GM21526 (cell line): ENCODE results near the gene UBE2E2.
"Not testable (repeated sequence)": the region's sequence is repeated elsewhere in the genome, so short reads cannot be mapped to it uniquely, and the experiment has no call there.

Experiments
- ATAC-seq: cut with Tn5 transposase; IDR thresholded peaks from one replicate; pipeline ENCODE4 v1.9.1; 2021; ENCODE audit warnings: moderate library complexity; ENCODE audit not compliant: unreplicated experiment, low FRiP score

The UBE2E2 gene

DNA sequence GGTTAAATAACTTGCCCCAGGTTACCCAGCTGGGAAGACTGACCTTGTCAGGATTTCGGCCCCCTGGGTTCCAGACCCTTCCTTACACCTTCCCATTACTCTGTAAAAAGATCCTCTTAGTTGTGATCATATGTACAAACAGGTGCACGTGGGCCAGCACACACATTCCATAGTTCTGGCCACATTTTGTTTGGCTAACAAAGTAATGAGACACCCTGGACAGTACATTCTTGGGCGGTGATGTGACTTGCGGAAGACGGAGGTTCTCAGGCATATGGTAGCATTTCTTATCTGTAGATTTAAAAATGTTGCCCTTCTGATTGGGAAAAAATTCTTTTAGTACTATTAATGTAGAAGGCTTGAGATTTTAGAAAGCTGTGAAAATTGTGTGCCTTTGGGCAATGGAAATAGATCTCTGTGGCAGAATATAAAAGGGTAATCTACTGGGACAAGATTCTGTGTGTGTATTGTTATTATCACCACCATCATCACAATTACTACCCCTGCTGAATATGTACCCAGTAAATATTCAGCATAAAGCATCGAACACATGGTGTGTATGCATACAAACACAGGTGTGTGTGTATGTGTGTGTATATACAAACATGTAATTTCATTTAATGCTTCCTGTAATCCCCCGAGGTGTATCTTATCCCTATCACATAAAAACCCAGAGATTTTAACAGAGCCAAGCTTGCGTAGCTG lies 397.2 kb downstream of the UBE2E2 start:
- no peak for ATAC-seq

DNA sequence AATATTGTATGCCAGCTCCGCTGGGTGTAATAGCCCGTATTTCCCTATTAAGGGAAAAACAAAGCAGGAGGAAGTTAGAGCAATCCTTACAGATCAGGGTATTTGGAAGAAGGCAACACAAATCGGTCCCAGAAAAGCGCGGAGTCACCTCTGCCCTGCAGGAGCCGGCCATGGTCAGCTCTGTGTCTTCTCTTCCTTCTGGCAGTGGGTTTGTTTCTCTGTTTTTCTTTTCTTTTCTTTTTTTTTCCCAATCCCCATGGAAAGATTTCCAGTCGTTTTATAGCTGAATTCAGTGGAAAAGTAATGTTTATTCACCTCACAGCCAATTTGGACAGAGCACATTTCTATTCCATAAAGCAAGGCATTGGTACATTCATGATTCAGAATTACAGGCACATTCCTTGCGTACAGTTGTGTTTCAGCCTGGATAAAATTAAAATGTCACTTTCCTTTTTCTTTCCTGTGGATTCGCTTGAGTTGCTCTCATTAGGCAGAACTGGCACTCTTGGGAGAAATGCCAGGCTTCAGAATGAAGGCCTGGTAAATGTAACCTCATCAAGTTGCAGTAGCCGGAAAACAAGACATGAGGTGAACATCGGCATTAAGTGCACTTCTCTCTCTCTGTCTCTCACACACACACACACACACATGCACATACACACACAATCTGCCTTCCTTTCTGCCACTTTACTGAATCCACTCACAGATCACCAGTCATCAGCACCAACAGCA lies 398.1 kb downstream of the UBE2E2 start:
- ATAC-seq, result no peak

DNA sequence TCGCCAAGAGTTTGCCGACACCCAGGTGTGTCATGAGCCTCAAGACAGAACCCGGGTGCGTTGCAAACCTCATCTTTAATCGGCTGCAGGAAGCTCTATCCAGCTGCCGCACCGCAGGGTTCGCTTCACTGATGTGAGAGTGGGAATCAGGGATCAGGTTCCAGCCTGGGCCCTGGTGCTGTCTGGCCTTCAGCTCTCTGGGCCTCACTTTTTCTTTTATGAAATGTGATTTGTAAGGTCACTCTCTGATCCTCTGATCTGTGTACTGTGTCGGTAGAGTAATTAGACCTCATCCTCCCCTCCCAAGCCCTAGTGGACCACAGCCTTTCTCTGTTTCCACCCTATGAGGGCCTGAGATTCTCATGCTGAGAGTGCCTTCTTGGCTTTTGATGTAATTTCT lies 399.8 kb downstream of the UBE2E2 start:
- no peak for ATAC-seq

DNA sequence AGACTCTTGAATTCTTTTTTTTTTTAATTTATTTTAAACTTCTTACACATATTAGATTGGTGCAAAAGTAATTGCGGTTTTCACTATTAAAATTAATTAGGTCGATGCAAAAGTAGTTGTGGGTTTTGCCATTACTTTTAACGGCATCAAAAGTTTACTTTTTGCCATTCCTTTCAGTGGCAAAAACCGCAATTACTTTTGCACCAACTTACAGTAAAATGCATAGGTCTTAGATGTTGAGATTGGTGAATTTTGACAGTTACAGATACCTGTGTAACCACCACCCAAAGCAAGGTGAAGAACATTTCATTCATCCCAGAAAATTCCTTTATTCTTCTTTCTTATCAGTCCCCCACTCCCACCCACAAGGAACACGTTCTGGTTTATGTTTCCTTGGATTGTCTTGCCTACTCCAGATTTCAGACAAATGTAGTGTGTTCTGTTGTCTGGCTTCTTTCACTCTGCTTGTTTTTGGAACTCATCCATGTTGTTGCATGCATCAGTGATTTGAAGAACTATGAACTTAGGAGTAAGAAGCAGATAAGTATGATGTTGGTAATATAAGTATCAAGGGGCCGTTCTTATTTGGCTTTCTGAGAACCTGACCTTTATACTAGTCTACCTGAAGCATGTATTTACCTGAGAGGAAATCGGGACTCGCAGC lies 404.2 kb downstream of the UBE2E2 start:
- no peak for ATAC-seq

DNA sequence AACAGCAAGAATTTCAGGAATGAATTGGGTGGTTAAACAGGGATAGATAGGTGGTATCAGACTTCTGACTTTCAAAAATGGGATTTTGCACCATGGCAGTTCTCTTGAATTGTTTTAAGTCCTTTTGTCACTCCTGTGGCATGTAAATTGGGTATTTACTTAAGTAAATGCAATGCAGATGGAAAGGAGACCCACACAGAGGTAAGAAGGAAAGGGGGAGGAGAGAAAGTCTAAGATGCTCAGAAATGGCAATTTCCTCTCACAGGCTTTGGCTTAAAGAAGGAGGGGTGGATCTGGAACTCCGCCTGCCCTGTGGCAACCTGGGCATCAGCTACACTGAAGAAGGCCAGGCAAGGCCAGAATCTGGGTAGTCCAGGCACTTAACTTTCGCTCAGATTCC lies 405.5 kb downstream of the UBE2E2 start:
- ATAC-seq, result no peak

DNA sequence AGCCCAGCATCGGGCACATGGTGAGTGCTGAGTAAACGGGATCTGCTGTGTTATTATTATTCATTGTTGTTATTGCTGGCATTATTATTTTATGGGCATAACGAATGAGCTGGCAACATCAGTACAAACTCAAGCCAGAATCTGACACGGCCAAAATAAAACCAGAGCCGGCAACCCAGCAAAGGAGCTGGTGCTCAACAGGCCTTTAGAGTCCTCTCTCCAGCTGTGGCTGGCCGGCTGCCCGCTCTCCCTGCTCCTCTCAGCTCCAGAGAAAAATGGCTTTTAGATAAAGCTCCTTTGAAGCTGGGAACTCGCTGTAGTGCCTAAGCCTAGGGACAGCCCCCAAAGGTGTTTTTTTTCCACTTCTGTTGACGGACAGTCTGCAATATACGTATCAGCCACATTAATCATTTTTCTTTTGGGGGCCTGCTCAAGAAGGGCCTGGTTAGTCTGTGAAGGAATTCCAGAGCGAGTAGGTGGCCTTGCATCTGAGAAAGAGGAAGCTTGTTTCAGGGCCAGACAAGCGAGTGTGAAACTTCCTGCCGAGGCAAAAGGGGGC lies 408.7 kb downstream of the UBE2E2 start:
- no peak for ATAC-seq

DNA sequence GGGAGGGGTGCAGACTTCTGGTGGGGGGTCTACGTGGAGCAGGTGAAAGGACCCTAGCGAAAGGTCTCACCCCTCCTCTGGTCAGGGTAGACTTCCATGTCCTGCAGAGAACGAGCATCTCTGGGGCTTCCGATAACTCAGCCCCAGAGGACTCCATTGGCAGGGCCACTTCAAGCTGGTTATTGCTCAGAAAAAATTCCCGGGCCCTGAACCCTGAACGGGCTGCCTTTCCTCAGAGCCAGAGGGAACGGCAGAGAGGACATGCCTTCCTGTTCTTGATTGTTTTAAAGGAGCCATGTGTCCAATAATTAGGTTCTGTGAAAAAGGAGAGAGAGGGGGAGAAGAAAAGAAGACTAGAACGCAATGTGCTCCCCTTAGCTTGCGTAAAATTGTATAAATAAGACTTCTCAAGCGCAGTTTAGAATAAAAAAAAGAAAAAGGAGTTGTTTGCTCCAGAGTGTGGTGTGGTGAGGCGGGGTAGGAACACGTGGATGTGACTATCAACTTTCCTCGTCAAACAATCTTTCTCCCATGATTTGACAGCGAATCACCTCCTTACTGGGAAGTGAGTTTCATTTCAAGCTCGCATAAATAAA lies 409.3 kb downstream of the UBE2E2 start:
- no peak for ATAC-seq

DNA sequence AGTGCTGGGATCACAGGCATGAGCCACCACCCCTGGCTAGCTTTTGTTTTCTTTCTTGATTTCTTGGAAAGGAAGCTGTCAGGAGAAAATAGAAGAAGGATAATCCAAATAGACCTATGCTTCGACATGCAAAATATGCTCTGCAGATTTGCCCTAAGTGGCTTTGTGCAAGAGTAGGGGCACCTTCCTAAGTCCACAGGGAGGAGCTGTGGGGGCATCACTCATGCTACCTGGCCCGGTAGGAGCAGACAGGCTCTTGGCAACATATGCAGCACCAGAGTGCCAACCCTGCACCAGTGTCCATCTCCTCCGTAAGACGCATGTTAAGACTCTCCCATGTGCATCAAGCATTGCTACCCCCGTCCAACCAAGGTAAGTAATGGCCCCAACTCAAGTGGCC lies 411.9 kb downstream of the UBE2E2 start:
- ATAC-seq, result no peak

DNA sequence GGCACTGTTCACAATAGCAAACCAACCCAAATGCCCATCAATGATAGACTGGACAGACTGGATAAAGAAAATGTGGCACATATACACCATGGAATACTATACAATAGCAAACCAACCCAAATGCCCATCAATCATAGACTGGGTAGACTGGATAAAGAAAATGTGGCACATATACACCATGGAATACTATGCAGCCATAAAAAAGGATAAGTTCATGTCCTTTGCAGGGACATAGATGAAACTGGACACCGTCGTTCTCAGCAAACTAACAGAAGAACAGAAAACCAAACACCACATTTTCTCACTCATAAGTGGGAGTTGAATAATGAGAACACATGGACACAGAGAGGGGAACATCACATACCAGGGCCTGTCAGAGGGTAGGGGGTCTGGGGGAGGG lies 415.3 kb downstream of the UBE2E2 start:
- ATAC-seq, result not testable (repeated sequence)

DNA sequence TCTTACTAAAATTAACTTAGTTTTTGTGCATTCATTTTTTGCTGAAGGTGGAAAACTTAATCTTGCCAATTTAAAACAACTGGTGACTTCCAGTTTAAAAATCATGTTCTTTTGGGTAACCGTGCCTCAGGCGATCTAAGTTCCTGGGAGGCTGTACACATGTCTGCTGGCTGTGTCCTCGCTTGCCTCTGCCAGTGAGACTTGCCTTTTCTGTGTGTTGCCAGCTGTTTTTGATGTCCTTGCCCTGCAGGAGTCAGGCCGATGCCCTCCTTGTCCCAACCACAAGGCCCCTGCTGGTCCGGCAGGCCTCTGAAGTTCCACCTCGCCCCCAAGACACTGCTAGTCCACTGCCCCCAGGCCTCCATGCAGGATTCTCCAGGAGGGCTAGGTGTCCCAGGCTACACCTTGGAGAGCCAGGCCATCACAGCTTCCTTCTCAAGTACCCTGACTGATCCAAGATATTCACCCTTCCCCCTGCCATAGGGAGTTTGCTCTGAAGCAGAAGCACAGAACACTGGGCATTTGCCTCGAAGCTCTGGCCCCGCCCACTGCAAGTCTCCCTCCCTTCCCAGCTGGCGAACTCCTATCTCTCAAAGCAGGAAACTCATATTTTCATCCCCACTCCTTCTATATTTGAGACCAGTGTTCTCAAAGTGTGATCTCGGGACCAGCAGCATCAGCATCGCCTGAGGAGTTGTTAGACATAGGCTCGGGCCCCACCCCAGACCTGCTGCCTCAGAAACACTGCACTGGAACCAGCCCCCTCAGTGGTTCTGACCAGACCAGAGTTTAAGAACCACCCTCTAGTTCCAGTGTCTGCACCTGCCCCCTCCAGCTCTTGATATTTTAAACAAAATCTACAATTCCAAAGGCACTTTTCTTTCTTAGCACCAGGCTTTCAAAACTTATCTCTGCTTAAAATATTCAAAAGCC lies 416.8 kb downstream of the UBE2E2 start:
- ATAC-seq, result no peak

DNA sequence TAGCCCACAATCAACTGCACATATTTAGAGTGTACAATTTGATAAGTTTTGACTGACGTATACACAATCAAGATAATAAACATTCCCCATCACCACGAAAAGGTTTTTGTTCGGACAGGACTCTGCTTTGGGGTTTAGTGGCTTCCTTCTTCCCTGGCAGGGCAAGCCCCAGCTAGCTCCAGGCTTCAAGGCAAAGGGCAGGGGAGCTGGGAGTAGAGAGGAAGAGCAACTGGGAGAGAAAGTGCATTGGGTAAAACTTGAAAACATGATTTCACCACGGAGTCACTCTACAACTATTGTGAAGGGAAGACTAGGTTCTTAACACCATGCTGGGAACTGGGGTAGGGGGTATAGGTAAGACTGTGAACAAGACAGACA lies 417.5 kb downstream of the UBE2E2 start:
- ATAC-seq, result no peak

DNA sequence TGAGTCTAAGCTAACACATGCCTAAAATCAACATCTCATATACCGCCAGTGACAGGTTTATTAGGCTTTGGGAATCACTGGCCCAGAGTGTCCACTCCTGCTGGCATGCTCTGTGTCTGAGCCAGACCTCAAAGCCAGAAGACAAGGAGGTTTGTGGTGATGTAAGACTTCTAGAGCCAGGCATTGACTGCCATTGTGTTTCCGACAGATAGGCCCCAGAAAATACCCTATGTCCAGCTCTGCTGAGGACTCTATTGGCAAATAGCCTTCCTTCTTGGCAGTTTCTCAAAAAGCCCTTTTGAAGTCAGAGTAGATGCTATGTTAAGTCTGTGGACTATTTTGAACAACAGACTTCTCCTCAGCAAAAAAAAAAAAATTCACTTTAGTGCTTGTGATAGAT lies 420.7 kb downstream of the UBE2E2 start:
- no peak for ATAC-seq

DNA sequence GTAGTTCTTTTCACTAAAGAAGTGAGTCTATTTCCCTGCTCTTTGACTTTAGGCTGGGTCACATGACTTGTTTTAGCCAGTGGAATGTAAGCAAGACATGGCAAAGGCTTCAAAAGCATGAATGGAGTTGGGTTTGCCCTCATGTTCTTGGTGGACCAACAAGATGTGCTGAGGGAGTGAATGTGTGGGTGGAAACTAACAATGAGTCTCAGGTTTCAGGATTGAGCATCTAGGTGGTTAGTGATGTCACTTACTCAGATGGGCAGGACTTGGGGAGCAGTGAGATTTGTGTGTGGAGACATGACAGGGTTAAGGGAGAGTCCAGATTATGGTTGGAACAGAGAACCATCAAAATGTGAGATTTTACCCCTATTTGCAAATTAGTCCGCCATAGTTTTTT lies 421.2 kb downstream of the UBE2E2 start:
- no peak for ATAC-seq

DNA sequence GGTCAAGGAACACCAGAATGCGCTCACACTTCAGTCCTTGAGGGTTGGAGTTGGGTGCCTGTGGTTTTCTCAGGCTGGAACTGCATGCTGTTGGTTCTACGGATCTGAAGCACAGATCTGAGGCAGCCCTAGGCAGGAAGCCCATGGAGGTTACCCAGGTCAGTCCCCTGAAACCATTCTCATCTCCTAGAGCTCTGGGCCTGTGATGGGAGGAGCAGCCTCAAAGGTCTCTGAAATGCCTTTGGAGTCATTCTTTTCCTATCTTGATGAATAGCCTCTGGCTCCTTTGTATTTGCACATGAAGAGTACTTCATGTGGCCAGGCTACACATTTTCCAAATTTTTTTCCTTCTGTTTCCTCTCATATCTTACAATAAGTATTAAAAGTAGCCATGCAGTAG lies 423.3 kb downstream of the UBE2E2 start:
- ATAC-seq, result no peak

DNA sequence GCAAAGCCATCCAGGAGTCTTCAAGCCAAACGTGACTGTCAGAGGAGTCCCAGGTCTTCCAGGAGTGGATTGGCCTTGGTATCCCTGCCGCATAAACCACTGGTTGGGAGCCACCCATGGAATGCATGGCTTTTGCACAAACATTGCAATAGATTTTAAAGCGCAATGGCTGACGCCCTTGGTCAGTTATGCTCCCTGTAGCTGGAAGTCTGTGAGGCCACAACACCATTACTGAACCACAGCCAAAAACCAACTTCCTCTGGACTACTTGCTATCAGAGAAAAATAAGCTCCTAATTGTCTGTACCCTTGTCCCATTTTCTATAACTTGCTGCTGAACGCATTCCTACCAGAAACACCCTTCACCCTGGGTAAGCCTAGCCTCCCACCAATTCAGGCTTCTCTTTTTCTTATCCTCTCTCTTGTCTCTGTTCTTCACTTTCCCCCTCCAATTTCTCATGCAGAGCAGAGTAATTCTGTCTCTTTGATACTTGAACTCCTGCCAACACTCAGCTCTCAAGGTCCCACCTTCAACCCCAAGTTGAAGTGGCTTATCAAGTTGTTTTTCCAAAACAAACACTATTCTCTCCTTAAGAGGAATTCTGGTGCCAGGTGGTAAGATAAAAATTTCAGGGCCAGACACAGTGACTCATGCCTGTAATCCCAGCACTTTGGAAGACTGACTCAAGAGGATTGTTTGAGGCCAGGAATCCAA lies 426.2 kb downstream of the UBE2E2 start:
- no peak for ATAC-seq

DNA sequence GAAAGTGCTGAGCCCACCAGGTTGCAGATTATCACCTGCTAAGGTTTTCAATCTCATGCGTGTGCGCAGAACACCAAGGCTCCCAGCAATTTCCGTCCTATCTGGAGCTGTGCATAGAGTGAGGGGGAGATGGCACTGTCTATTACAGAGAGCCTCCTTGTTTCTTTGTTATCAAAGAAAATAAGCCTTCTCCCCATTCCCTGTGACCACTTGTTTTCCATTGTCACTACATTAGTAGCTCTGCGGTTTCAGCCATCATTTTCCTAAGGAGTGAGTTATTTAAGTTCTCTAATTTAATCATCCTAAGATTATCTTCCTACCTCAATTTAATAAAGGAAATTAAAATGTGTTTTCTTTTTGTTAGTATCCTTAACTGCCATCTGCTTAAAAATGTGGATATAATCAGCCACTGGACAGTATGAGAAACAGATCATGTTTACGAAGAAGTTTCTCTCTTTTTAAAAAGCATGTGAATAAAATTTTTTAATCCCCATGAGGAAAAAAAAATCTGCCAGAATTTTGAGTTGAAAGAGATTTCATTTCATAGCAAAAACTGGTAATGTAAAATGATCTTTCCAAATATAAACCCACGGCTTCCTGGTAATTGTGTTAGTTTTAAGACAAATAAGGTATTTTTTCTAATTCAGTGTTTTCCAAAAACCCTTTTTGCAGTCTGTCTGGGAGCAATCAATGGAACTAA lies 430.3 kb downstream of the UBE2E2 start:
- no peak for ATAC-seq

DNA sequence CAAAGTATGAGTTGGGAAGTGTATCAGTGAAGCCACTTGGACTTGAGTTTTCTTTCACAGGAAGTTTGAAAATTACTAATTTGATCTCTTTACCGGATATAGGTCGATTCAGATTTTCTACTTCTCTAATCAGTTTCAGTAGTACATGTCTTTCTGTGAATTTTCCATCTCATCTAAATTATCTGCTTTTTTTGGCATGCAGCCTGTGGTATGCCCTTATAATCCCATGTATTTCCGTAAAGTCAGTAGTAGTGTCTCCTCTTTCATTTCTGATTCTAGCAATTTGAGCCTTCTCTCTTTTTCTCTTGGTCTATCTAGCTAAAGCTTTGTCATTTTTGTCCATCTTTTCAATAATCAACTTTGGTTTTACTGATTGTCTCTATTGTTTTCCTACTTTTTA lies 434.2 kb downstream of the UBE2E2 start:
- no peak for ATAC-seq

DNA sequence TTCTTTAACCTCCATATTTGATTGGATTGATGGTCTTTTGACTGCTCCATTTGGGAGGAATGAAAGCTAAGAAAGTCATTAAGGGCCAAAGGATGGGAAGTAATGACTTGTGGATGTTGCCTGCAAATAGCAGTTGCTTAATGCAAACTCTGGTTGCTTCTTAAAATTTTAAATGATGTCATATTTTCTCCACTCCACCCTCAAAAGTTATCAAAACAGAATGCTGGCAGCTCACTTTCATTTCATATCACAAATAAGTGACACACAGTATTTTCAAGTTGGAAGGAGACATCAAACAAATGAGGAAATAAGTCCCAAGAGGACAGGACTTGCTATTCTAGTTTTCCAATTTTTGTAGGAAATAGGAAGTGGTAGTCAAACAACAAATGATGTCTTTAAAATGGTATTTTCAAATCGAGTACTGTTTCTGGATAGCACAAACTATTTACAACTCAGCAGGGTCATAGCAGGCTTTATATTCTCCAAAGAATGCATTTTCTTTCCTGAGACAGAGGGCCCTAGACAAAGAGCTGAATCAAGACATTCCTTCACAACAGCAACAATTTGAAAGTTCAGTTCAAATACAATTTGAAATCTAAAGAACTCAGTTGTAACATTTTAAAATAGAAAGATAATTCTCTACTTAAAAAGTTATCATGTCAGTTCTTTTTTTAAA lies 437.5 kb downstream of the UBE2E2 start:
- no peak for ATAC-seq
